Measurements from ENCODE around the gene ATP13A3. TPM values are rescaled to one million over a fixed set of nuclear protein-coding genes. Genes with fewer than 3 reads are reported as not detected.
A peak's percentile ranks its signal among the peaks of the same experiment; 100 is the strongest.

Gene ATP13A3
- total and polyA plus RNA-seq, 9 of the 15 experiments (the other 6 are each of a cell fraction or from before 2014, with no cell fraction given) = 16.6 to 135 (median 86.6) TPM

DNA sequence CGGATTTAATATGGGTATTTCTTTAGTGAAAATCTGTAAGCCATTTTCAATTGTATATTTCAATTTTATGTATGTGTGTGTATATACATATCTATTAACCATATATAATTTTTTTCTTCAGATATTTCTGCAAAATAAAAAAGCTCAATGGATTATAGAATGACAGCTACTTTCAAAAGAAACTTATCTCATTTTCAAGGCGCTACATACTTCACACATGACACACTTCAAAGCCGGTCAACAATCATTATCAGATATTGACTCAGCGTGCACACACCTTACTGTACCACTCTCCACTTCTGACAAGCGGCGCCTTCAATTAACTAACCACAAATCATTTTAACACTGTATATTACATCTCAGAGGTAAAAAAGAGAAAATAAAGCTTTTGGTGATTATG, 39.6 kb downstream of the ATP13A3 start (continued):
- TF ChIP-seq PREB (CRISPR knock-in tag; IDR thresholded peaks at IDR 0.05) (no peak), ZNF561 (CRISPR knock-in tag; conservative IDR thresholded peaks at IDR 0.05) (no peak), ZKSCAN8 (CRISPR knock-in tag; IDR thresholded peaks at IDR 0.05) (no peak), TRIM25 (IDR thresholded peaks at IDR 0.05; ENCODE audit: borderline replicate concordance) (no peak), ARID1B (IDR thresholded peaks at IDR 0.05) (peak; percentile 48), E2F4 (CRISPR knock-in tag; IDR thresholded peaks at IDR 0.05; ENCODE audit: low read depth) (no peak), ZNF778 (CRISPR knock-in tag; IDR thresholded peaks at IDR 0.05) (no peak), TCF15 (CRISPR knock-in tag; IDR thresholded peaks at IDR 0.05) (no peak), HNRNPL (IDR thresholded peaks at IDR 0.05; ENCODE audit: low read depth, low read length) (no peak), RBM15 (IDR thresholded peaks at IDR 0.05; ENCODE audit: insufficient read depth, low read length) (no peak), TEAD4 (IDR thresholded peaks at IDR 0.05; ENCODE audit: low read length) (0 out of 2 replicates have a peak, but pooled peaks have one; percentile 20), TEAD4 (CRISPR knock-in tag; IDR thresholded peaks at IDR 0.05; ENCODE audit: borderline replicate concordance) (no peak), ARNT (IDR thresholded peaks at IDR 0.05) (no peak), TAF1 (IDR thresholded peaks at IDR 0.05; ENCODE audit: control insufficient read depth, extremely low read depth, insufficient read depth, low read length, severe bottlenecking) (no peak), HES1 (IDR thresholded peaks at IDR 0.05; ENCODE audit: low read depth) (peak; percentile 41; the same call in 1 of the 2 replicates), NFYB (IDR thresholded peaks at IDR 0.05; ENCODE audit: extremely low read depth, insufficient read length) (no peak), ZSCAN29 (IDR thresholded peaks at IDR 0.05) (no peak), TCF7 (IDR thresholded peaks at IDR 0.05; ENCODE audit: borderline replicate concordance) (0 out of 2 replicates have a peak, but pooled peaks have one; percentile 79), SIN3B (IDR thresholded peaks at IDR 0.05; ENCODE audit: low read depth) (no peak), CTBP1 (IDR thresholded peaks at IDR 0.05; ENCODE audit: borderline replicate concordance) (no peak)
- TF ChIP-seq, protein P1, sequence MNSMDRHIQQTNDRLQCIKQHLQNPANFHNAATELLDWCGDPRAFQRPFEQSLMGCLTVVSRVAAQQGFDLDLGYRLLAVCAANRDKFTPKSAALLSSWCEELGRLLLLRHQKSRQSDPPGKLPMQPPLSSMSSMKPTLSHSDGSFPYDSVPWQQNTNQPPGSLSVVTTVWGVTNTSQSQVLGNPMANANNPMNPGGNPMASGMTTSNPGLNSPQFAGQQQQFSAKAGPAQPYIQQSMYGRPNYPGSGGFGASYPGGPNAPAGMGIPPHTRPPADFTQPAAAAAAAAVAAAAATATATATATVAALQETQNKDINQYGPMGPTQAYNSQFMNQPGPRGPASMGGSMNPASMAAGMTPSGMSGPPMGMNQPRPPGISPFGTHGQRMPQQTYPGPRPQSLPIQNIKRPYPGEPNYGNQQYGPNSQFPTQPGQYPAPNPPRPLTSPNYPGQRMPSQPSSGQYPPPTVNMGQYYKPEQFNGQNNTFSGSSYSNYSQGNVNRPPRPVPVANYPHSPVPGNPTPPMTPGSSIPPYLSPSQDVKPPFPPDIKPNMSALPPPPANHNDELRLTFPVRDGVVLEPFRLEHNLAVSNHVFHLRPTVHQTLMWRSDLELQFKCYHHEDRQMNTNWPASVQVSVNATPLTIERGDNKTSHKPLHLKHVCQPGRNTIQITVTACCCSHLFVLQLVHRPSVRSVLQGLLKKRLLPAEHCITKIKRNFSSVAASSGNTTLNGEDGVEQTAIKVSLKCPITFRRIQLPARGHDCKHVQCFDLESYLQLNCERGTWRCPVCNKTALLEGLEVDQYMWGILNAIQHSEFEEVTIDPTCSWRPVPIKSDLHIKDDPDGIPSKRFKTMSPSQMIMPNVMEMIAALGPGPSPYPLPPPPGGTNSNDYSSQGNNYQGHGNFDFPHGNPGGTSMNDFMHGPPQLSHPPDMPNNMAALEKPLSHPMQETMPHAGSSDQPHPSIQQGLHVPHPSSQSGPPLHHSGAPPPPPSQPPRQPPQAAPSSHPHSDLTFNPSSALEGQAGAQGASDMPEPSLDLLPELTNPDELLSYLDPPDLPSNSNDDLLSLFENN (IDR thresholded peaks at IDR 0.05; ENCODE audit: low read depth in 2 of 2, low read length in 2 of 2) = no peak
